H9 (cell line): ENCODE data around the gene PHF8. TPM values are rescaled to one million over a fixed set of nuclear protein-coding genes. Genes with fewer than 3 reads are reported as not detected.

Experiments
- DNase-seq: peaks from one replicate; pipeline ENCODE4 v3.0.0-alpha.2; 2017
- H2AFZ ChIP-seq: one replicate; pipeline ENCODE4 v1.6.1; 2013; ENCODE audit warnings: mild to moderate bottlenecking, low read length, control low read depth, moderate library complexity
- H2AK5ac ChIP-seq: 2 replicates; pipeline ENCODE4 v1.6.1; 2013; ENCODE audit warnings: low read length, control low read depth, mixed read lengths; ENCODE audit not compliant: insufficient read length
- H2BK120ac ChIP-seq: one replicate; pipeline ENCODE4 v1.6.1; 2013; ENCODE audit warnings: low read depth, mild to moderate bottlenecking, low read length, control low read depth, inconsistent platforms; ENCODE audit not compliant: poor library complexity, severe bottlenecking
- H2BK12ac ChIP-seq: 2 replicates; pipeline ENCODE4 v1.6.1; 2013; ENCODE audit warnings: low read length, control low read depth, mixed read lengths, low read depth; ENCODE audit not compliant: insufficient read length
- H2BK15ac ChIP-seq: 2 replicates; pipeline ENCODE4 v1.6.1; 2013; ENCODE audit warnings: low read depth, low read length, control low read depth
- H2BK20ac ChIP-seq: one replicate; pipeline ENCODE4 v1.6.1; 2013; ENCODE audit warnings: low read depth, mild to moderate bottlenecking, low read length, control low read depth, inconsistent platforms; ENCODE audit not compliant: poor library complexity, severe bottlenecking
- H2BK5ac ChIP-seq: 2 replicates; pipeline ENCODE4 v1.6.1; 2013; ENCODE audit warnings: low read length, control low read depth, mixed read lengths; ENCODE audit not compliant: insufficient read length
- H3K14ac ChIP-seq: 2 replicates; pipeline ENCODE4 v1.6.1; 2013; ENCODE audit warnings: low read length, control low read depth; ENCODE audit not compliant: insufficient read depth
- H3K18ac ChIP-seq: 2 replicates; pipeline ENCODE4 v1.6.1; 2013; ENCODE audit warnings: low read depth, mild to moderate bottlenecking, mixed read lengths, low read length, control low read depth; ENCODE audit not compliant: insufficient read length
- H3K23ac ChIP-seq: 2 replicates; pipeline ENCODE4 v1.6.1; 2013; ENCODE audit warnings: low read length, control low read depth, mixed read lengths, low read depth; ENCODE audit not compliant: insufficient read length
- H3K23me2 ChIP-seq: 2 replicates; pipeline ENCODE4 v1.6.1; 2013; ENCODE audit warnings: low read depth, mild to moderate bottlenecking, mixed read lengths, low read length, control low read depth; ENCODE audit not compliant: insufficient read length, poor library complexity, severe bottlenecking
- H3K27ac ChIP-seq: 2 replicates; pipeline ENCODE4 v1.5.1; 2013; ENCODE audit warnings: low read length, control low read depth, mixed read lengths, low read depth; ENCODE audit not compliant: insufficient read length
- H3K27me3 ChIP-seq: 2 replicates; pipeline ENCODE4 v1.6.1; 2013; ENCODE audit warnings: low read length, control low read depth, inconsistent platforms; ENCODE audit not compliant: insufficient read depth
- H3K4ac ChIP-seq: 2 replicates; pipeline ENCODE4 v1.6.1; 2013; ENCODE audit warnings: low read depth, mild to moderate bottlenecking, control low read depth, inconsistent platforms, low read length, moderate library complexity
- H3K4me1 ChIP-seq: 2 replicates; pipeline ENCODE4 v1.6.1; 2013; ENCODE audit warnings: low read length, control low read depth, inconsistent platforms; ENCODE audit not compliant: insufficient read depth
- H3K4me2 ChIP-seq: 2 replicates; pipeline ENCODE4 v1.6.1; 2013; ENCODE audit warnings: low read length, control low read depth, mixed read lengths; ENCODE audit not compliant: insufficient read length, insufficient read depth
- H3K56ac ChIP-seq: 2 replicates; pipeline ENCODE4 v1.6.1; 2013; ENCODE audit warnings: low read depth, mild to moderate bottlenecking, mixed read lengths, low read length, control low read depth; ENCODE audit not compliant: insufficient read length
- H3K79me1 ChIP-seq: 2 replicates; pipeline ENCODE4 v1.6.1; 2013; ENCODE audit warnings: low read depth, mild to moderate bottlenecking, moderate library complexity, low read length, control low read depth, inconsistent platforms; ENCODE audit not compliant: insufficient read depth, poor library complexity, severe bottlenecking
- H3K79me2 ChIP-seq: 2 replicates; pipeline ENCODE4 v1.6.1; 2013; ENCODE audit warnings: low read length, control low read depth, inconsistent platforms; ENCODE audit not compliant: insufficient read depth
- H3K9ac ChIP-seq: 2 replicates; pipeline ENCODE4 v1.6.1; 2013; ENCODE audit warnings: low read length, control low read depth, mixed read lengths; ENCODE audit not compliant: insufficient read length; ENCODE audit errors: extremely low read depth
- H3K9me3 ChIP-seq: one replicate; pipeline ENCODE4 v1.6.1; 2013; ENCODE audit warnings: low read depth, low read length, inconsistent platforms; ENCODE audit not compliant: control insufficient read depth
- H3T11ph ChIP-seq: one replicate; pipeline ENCODE4 v1.6.1; 2013; ENCODE audit warnings: mild to moderate bottlenecking, low read length, control low read depth, inconsistent platforms
- H4K20me1 ChIP-seq: one replicate; pipeline ENCODE4 v1.6.1; 2013; ENCODE audit not compliant: control insufficient read depth, insufficient read length, insufficient read depth
- H4K5ac ChIP-seq: 2 replicates; pipeline ENCODE4 v1.6.1; 2013; ENCODE audit warnings: low read depth, mild to moderate bottlenecking, mixed read lengths, low read length, control low read depth; ENCODE audit not compliant: insufficient read length
- H4K8ac ChIP-seq: replicated peaks from 2 replicates; pipeline ENCODE4 v1.6.1; 2013; ENCODE audit warnings: low read length, control low read depth, mixed read lengths, low read depth; ENCODE audit not compliant: insufficient read length
- H4K91ac ChIP-seq: 2 replicates; pipeline ENCODE4 v1.6.1; 2013; ENCODE audit warnings: low read depth, mild to moderate bottlenecking, moderate library complexity, mixed read lengths, low read length, control low read depth; ENCODE audit not compliant: insufficient read length
- H3K27ac Mint-ChIP-seq, 3 experiments: 2 replicates in 2 of 3; 3 replicates in 1 of 3; pipeline ENCODE4 v1.8.0; 2020 to 2021; ENCODE audit warnings: mixed read lengths in 3 of 3, mild to moderate bottlenecking in 1 of 3, moderate library complexity in 1 of 3
- H3K27me3 Mint-ChIP-seq: 2 replicates; pipeline ENCODE4 v1.8.0; 2021; ENCODE audit warnings: low read depth, mild to moderate bottlenecking, moderate library complexity, mixed read lengths
- H3K36me3 Mint-ChIP-seq, 3 experiments: 2 replicates in 2 of 3; 3 replicates in 1 of 3; pipeline ENCODE4 v1.8.0; 2020 to 2021; ENCODE audit warnings: low read depth in 3 of 3, mixed read lengths in 3 of 3; ENCODE audit not compliant: insufficient read depth in 1 of 3
- H3K4me1 Mint-ChIP-seq, 2 experiments: 2 replicates each; pipeline ENCODE4 v1.8.0; 2020; ENCODE audit warnings: mixed read lengths in 2 of 2
- H3K4me3 Mint-ChIP-seq, 2 experiments: 2 replicates in 1 of 2; 3 replicates in 1 of 2; pipeline ENCODE4 v1.8.0; 2020 to 2021; ENCODE audit warnings: mild to moderate bottlenecking in 2 of 2, mixed read lengths in 2 of 2, moderate library complexity in 1 of 2
- H3K9me3 Mint-ChIP-seq, 2 experiments: 2 replicates in 1 of 2; 3 replicates in 1 of 2; pipeline ENCODE4 v1.8.0; 2020; ENCODE audit warnings: mild to moderate bottlenecking in 2 of 2, mixed read lengths in 2 of 2, moderate library complexity in 1 of 2
- WGBS: extraction: QIAGEN DNeasy Blood & Tissue Kit; methylation state at CpG from one replicate; pipeline ENCODE4 v1.1.7; 2013; ENCODE audit warnings: missing lambda C conversion rate, low lambda C conversion rate, mixed read lengths; ENCODE audit not compliant: insufficient read length; ENCODE audit errors: extremely low coverage; 5-methylcytosine and 5-hydroxymethylcytosine counted together
- total RNA-seq: library from RNA; stranded (reverse); gene quantifications from 2 replicates; pipeline ENCODE4 v1.2.1, GENCODE V29; 2021
- TF ChIP-seq, protein P1 (sequence below): fragments of 200-600 bp; sonication (generic); conservative IDR thresholded peaks from 3 replicates; pipeline ENCODE4 v1.8.0; 2021; ENCODE audit warnings: antibody characterized with exemption, mild to moderate bottlenecking

Gene PHF8
- total RNA-seq, 1 experiment from 2014 or later = 38.9 TPM

DNA sequence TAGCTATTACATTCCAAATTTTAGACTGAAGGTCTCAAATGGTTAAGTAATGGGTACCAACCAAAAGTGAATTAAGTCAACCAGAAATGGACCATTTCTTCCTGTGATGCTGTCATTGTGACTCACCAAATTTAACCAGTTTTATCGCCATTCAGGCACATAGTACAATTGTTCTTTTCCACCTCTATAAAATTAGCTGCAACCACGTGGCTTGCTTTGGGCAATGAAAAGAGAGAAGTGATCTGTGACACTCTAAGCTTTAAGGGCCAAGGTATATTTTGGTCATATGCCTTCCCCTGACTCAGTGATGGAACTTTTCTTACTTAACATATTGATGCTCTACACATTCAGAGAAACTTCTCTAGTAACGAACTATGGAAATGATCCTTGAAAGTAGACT lies 20.3 kb upstream of the PHF8 start:
- Histone ChIP-seq H3K23me2 (no peaks in the 10 kb centered on the region), H3K27me3 (no peaks in the 10 kb centered on the region), H2BK20ac (no peak overlapping the region), H3T11ph (no peak overlapping the region), H4K5ac (no peak overlapping the region), H4K8ac (no peak overlapping the region), H3K4me1 (no peaks in the 10 kb centered on the region), H3K18ac (no peak overlapping the region), H2AK5ac (no peak overlapping the region), H3K4me2 (no peak overlapping the region), H3K27ac (no peak overlapping the region), H2BK12ac (no peak overlapping the region), H2BK120ac (no peak overlapping the region), H3K14ac (no peak overlapping the region), H4K91ac (no peak overlapping the region), H3K79me2 (no peaks in the 10 kb centered on the region), H3K9me3 (peaks cover 41% of the 10 kb centered on the region), H4K20me1 (no peaks in the 10 kb centered on the region), H2BK15ac (no peak overlapping the region), H3K23ac (no peak overlapping the region), H3K4ac (no peak overlapping the region), H2AFZ (no peak overlapping the region), H2BK5ac (no peak overlapping the region), H3K56ac (no peak overlapping the region), H3K9ac (no peak overlapping the region), H3K79me1 (no peaks in the 10 kb centered on the region)
- Mint-ChIP-seq H3K4me1 (peaks cover 2 to 11% of the 10 kb centered on the region in 2 experiments; a peak in 2 of 4 replicates), H3K27me3 (no peaks in the 10 kb centered on the region), H3K9me3 (peaks cover 56 to 69% of the 10 kb centered on the region in 2 experiments), H3K27ac (no peak overlapping the region), H3K4me3 (no peak overlapping the region), H3K36me3 (peaks cover 0 to 2% (median 0%) of the 10 kb centered on the region in 3 experiments; a peak in 2 of 7 replicates)
- no peak for DNase-seq
- TF ChIP-seq, protein P1, sequence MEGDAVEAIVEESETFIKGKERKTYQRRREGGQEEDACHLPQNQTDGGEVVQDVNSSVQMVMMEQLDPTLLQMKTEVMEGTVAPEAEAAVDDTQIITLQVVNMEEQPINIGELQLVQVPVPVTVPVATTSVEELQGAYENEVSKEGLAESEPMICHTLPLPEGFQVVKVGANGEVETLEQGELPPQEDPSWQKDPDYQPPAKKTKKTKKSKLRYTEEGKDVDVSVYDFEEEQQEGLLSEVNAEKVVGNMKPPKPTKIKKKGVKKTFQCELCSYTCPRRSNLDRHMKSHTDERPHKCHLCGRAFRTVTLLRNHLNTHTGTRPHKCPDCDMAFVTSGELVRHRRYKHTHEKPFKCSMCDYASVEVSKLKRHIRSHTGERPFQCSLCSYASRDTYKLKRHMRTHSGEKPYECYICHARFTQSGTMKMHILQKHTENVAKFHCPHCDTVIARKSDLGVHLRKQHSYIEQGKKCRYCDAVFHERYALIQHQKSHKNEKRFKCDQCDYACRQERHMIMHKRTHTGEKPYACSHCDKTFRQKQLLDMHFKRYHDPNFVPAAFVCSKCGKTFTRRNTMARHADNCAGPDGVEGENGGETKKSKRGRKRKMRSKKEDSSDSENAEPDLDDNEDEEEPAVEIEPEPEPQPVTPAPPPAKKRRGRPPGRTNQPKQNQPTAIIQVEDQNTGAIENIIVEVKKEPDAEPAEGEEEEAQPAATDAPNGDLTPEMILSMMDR = no peak
- WGBS = no CpG with 5 or more reads among the region's 3 CpGs
